Suprapubic skin (tissue), 4 donors: ENCODE results near the gene PARP15. TPM values are rescaled to one million over a fixed set of nuclear protein-coding genes. Genes with fewer than 3 reads are reported as not detected.

Experiments
- DNase-seq, 2 donors: peaks; one replicate each; pipeline ENCODE4 v3.0.0-alpha.2; 2019; ENCODE audit warnings: low spot score in 2 of 2
- H3K27ac ChIP-seq: fragments of 200-600 bp; sonication (generic); one replicate; pipeline ENCODE4 v1.5.1; 2019
- H3K27me3 ChIP-seq: fragments of 200-600 bp; sonication (generic); one replicate; pipeline ENCODE4 v1.5.1; 2019
- H3K36me3 ChIP-seq: fragments of 200-600 bp; sonication (generic); one replicate; pipeline ENCODE4 v1.5.1; 2019
- H3K4me1 ChIP-seq: fragments of 200-600 bp; sonication (generic); one replicate; pipeline ENCODE4 v1.5.1; 2019
- H3K4me3 ChIP-seq: fragments of 200-600 bp; sonication (generic); one replicate; pipeline ENCODE4 v1.5.1; 2019; ENCODE audit warnings: mild to moderate bottlenecking
- H3K9me3 ChIP-seq: fragments of 200-600 bp; sonication (generic); one replicate; pipeline ENCODE4 v1.5.1; 2019
- CTCF ChIP-seq, 2 donors: fragments of 200-600 bp in 1 of 2; fragments of 450-650 bp in 1 of 2; sonication (generic) in 1 of 2; IDR thresholded peaks; one replicate each; pipeline ENCODE4 v1.5.1; 2016 to 2019; ENCODE audit warnings: antibody characterized with exemption in 2 of 2, mild to moderate bottlenecking in 1 of 2, moderate library complexity in 1 of 2
- EP300 ChIP-seq: sonication (generic); formaldehyde crosslinking; IDR thresholded peaks from one replicate; pipeline ENCODE4 v1.6.1; 2017; ENCODE audit warnings: antibody characterized with exemption
- POLR2A ChIP-seq, 2 donors: fragments of 450-650 bp; IDR thresholded peaks; one replicate each; pipeline ENCODE4 v1.6.1; 2017; ENCODE audit warnings: antibody characterized with exemption in 2 of 2, mild to moderate bottlenecking in 2 of 2, moderate library complexity in 2 of 2
- POLR2AphosphoS5 ChIP-seq, 3 donors: sonication (generic); formaldehyde crosslinking; IDR thresholded peaks; one replicate each; pipeline ENCODE4 v1.6.1; 2017; ENCODE audit warnings: antibody characterized with exemption in 3 of 3
- WGBS: methylation state at CpG from one replicate; pipeline ENCODE4 v1.1.5; 2018; 5-methylcytosine and 5-hydroxymethylcytosine counted together
- total RNA-seq, 4 donors: library from RNA; depleted of rRNA; stranded (reverse); fragments of >200 nt; gene quantifications; one replicate each; pipeline ENCODE4 v1.1.0, GENCODE V29; 2016

Gene PARP15
- total RNA-seq, 4 donors from 2014 or later = 0.26 to 0.80 (median 0.51) TPM; not detected in 1

DNA sequence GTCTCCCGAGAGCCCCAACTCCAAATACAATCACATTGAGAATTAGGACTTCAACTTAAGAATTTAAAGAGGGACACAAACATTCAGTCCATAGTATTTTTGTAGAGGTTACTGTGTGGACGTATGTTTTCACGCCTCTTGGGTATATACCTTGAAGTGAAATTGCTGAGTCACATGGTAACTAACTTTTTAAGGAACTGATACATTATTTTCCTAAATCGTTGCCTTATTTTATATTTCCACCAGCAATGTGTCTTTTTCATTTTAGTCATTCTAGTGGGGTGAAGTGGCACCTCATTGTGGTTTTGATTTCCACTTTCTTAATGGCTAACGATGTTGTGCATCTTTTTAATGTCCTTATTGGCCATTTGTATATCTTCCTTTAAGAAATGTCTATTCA lies 11.8 kb downstream of the PARP15 start:
- DNase-seq = no peak
- Histone ChIP-seq H3K27ac (no peak overlapping the region), H3K27me3 (no peaks in the 10 kb centered on the region), H3K4me3 (no peak overlapping the region), H3K36me3 (no peaks in the 10 kb centered on the region), H3K4me1 (no peaks in the 10 kb centered on the region), H3K9me3 (no peaks in the 10 kb centered on the region)
- WGBS = 62% methylated on average over 5 of the region's 5 CpGs
- no peak for TF ChIP-seq EP300
- TF ChIP-seq CTCF (IDR thresholded peaks at IDR 0.05) = no peak
- TF ChIP-seq POLR2A (IDR thresholded peaks at IDR 0.05) = no peak
- no peak for TF ChIP-seq POLR2AphosphoS5 (IDR thresholded peaks at IDR 0.05)

DNA sequence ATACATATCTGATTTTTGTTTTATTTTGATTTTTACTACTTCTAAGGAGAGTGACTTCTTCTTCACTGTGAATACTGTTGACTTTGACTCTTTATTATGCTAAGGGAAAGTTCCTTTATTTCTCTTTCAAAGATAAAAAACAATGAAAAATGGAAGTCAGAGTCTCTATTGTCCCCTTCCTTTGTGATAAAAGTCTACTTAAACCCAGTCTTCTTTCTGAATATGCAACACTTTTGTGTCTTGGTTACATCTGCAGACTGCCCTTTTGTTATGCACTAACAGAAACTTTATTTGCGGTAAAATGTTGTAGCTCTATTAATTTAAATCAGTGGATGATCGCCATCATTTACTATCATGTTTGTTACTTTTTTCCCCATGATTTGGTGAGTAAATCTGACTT lies 13.2 kb downstream of the PARP15 start:
- WGBS = 93% methylated on average over 2 of the region's 2 CpGs
- no peaks in the 10 kb centered on the region for H3K36me3 ChIP-seq
- no peaks in the 10 kb centered on the region for H3K4me1 ChIP-seq
- peaks cover 3% of the 10 kb centered on the region for H3K9me3 ChIP-seq
- TF ChIP-seq POLR2A (IDR thresholded peaks at IDR 0.05) = no peak
- no peak for TF ChIP-seq EP300
- no peak for TF ChIP-seq POLR2AphosphoS5 (IDR thresholded peaks at IDR 0.05)
- no peak for TF ChIP-seq CTCF (IDR thresholded peaks at IDR 0.05)
- H3K4me3 ChIP-seq = no peak overlapping the region
- H3K27ac ChIP-seq = no peak overlapping the region
- H3K27me3 ChIP-seq = no peaks in the 10 kb centered on the region
- no peak for DNase-seq

DNA sequence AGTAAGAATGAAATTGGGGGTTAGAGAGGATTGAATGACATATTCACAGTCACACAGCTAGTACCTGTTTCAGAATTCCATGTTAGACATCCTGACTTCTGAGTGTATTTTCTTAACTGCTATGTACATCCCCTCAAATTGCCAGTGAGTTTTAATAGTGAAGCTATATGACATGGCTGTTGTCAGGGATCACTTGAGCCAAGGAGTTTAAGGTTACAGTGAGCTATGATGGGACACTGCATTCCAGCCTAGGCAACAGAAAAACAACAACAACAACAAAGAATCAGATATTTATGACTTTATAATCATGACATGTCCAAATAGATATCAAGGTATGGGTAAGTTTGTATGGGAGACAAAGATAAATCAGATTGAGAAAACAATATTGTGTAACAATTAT lies 16.6 kb downstream of the PARP15 start:
- H3K27me3 ChIP-seq = no peaks in the 10 kb centered on the region
- H3K27ac ChIP-seq = no peak overlapping the region
- DNase-seq = no peak
- H3K36me3 ChIP-seq = no peaks in the 10 kb centered on the region
- no peak overlapping the region for H3K4me3 ChIP-seq
- peaks cover 3% of the 10 kb centered on the region for H3K9me3 ChIP-seq
- no peak for TF ChIP-seq POLR2AphosphoS5 (IDR thresholded peaks at IDR 0.05)
- TF ChIP-seq POLR2A (IDR thresholded peaks at IDR 0.05) = no peak
- TF ChIP-seq EP300 = no peak
- no peak for TF ChIP-seq CTCF (IDR thresholded peaks at IDR 0.05)
- H3K4me1 ChIP-seq = no peaks in the 10 kb centered on the region

GRCh38 chr3:122598151-122598550 lies 20.7 kb downstream of the PARP15 start:
- peaks cover 3% of the 10 kb centered on the region for H3K9me3 ChIP-seq
- no peak overlapping the region for H3K27ac ChIP-seq
- no peak for DNase-seq
- no peaks in the 10 kb centered on the region for H3K36me3 ChIP-seq
- H3K4me3 ChIP-seq = no peak overlapping the region
- no peaks in the 10 kb centered on the region for H3K27me3 ChIP-seq
- WGBS = 88% methylated on average over 3 of the region's 3 CpGs
- TF ChIP-seq POLR2A (IDR thresholded peaks at IDR 0.05) (no peak), CTCF (IDR thresholded peaks at IDR 0.05) (no peak), POLR2AphosphoS5 (IDR thresholded peaks at IDR 0.05) (no peak), EP300 (no peak)
- no peaks in the 10 kb centered on the region for H3K4me1 ChIP-seq

DNA sequence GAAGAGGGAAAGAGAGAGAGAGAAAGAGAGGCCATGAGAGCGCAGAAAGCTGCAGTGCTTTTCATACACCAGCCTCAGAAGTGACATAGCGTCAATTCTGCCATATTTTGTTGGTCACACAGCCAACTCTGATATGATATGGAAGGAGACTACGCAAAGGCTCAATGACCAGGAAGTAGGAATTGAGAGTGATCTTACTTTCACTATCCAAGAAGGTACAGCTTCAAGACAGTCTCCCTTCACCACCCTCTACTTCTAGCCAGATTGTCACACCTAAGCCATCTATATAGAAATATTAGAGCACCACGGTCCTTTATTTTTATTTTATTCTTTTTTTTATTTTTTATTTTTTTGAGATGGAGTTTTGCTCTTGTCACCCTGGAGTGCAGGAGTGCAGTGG lies 21.1 kb downstream of the PARP15 start:
- Histone ChIP-seq H3K9me3 (peaks cover 3% of the 10 kb centered on the region), H3K27me3 (no peaks in the 10 kb centered on the region), H3K4me3 (no peak overlapping the region), H3K27ac (no peak overlapping the region), H3K4me1 (no peaks in the 10 kb centered on the region), H3K36me3 (no peaks in the 10 kb centered on the region)
- no peak for TF ChIP-seq CTCF (IDR thresholded peaks at IDR 0.05)
- TF ChIP-seq POLR2A (IDR thresholded peaks at IDR 0.05) = no peak
- no peak for DNase-seq
- 68% methylated on average over 4 of the region's 4 CpGs for WGBS
